Measurements from ENCODE around the gene ADCY2.

ADCY2 gene

DNA sequence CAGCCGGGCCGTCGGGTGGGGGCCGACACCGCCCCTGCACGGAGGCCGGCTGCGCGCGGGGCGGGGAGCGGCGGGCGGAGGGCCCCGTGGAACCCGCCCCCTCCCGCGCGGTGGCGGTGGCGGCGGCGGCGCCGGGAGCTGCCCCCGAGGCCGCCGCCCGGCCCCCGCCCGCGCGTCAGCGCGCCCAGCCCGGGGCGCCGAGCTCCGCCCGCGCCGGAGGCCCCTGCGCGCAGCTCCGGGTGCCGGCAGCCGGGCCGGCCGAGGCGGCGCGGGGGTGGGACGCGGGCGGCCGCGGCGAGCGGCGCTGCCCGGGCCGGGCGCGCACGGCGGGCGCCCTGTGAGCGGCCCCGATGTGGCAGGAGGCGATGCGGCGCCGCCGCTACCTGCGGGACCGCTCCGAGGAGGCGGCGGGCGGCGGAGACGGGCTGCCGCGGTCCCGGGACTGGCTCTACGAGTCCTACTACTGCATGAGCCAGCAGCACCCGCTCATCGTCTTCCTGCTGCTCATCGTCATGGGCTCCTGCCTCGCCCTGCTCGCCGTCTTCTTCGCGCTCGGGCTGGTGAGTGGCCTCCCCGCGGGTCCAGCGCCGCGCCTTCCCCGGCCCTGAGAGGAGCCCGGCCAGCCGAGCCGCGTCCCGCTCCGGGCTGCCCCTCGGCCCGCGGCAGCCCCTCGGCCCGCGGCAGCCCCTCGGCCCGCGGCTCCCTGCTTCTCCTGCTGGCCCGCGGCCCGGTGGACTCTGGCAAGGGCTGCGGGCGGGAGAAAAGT, at the start of gene ADCY2:
TSS of gene ADCY2 (plus strand) at position 192 of the 766 bp plus-strand sequence. CDS start at position 351, 159 bp downstream.
- DNase-seq (ENCODE audit: low read depth): no peak

DNA sequence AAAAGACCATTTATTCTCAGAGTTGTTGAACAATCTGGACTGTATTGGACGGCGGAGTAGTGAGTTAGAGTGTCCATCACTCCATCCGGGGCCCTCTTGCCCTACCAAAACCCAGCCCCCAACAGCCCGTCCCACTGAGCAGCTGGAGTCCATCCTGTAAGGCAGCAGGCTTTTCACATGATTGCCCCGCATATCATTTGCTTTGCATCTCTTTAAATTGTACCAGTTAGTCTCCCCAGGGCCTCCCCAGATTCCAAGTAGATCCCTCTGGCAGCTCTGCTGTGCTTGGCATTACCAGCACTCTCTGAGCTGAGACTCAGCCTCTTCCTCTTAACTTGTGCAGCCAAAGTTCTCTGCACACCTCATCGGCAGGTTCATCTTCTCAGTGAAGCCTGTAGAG, 48.6 kb upstream of the ADCY2 start:
- no peak for DNase-seq (ENCODE audit: low read depth)

DNA sequence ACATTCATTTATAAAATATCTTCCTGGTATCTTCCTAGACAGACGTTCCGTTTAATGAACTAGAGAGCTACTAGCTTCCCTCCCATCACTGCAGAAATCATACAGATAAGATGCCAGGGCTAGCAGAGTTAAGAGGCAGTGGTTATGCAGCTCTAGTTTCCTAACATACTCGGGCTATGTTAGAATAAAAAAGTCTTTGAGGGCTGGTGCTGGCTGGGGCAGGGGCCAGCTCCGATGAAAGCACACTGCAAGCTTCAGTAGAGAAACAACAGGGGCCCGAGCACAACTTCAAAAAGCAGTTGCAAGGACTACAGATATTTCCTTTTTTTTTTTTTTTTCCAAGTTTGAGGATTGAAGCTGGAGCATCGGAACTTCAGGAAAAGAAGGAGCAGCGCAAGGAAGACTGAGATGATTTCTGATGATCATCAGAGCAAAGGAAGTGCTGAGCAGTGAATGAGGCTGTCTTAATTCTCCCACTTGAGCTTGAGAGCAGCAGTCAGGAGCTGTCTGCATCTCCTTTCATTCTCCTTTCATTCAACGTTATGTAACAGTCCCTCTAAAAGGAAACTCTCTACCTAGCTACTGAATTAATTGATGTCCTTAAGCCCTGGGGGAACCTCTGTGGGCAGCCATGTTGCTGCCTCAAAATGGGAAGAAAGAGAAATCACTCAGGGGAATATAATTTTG, 47.6 kb upstream of the ADCY2 start:
- DNase-seq (ENCODE audit: low read depth): no peak

DNA sequence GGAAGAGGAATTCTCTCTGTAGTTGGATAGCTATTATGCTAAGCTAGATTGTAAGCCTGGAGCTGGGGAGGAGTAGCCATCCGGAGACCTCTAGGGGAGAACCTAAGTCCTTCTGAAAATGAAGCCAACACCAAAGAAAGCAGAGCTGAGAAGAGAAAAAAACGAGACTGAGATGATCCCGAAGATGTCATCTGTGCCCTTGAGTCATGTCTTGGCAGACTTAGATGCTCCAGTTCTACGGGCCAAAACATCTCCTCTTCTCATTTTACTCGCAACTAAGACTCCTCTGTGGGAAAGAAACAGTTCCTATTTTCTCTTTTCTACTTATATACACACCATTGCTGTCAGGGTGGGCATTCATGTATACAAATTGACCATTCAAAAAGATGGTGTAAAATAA, 34.3 kb upstream of the ADCY2 start:
- DNase-seq (ENCODE audit: low read depth): no peak

DNA sequence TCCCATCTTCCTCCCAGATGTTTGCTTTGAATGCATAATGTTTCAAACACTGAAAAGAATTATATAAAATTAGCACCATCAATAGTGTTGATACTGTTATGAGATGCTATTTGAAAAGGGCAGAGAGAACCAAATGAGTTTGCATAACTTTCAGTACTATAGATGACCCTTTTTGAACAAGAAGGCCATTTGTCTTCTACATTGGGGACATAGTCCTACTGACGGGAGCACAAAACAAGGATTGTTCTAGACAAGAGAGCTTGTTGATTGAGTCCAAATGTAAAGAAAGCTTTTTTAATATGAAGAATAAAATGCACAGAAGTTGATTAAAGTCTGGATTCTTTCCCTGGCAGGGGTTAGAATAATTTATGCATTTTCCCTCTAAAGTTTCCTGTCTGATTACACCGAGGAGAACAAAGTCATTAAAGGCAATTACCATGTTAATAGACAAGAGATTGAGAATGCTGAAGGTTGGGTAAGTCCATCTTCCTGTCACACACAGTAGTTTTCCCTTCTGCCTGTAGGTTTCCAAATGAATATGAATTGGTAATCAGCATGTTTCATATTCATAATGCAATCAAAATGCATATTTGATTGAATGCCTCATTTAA, 32.8 kb upstream of the ADCY2 start:
- no peak for DNase-seq (ENCODE audit: low read depth)

DNA sequence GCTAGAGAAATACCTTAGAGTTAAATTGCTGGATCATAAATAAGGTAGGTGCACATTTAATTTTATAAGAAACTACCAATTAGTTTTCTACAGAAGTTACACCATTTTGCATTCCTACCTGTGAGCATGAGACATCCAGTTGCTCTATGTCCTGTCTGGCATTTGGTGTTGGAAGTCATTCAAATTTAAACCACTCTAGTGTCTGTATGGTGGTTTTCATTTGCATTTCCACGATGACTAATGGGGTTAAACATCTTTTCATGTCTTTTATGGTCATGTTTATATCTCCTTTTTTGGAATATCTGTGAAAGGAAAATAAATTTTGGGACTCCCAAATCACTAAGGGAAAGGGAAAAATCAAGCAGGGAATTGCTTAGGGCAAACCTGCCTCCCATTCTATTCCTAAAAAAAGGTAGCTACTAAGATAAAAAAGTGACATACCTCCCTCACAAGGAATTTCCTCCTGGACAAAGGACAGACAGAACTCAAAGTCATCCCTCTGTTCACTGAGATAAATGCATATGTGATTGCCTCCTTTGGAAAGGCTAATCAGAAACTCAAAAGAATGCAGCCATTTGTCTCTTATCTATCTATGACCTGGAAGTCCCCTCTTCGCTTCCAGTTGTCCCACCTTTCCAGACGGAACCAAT, 31.6 kb upstream of the ADCY2 start:
- no peak for DNase-seq (ENCODE audit: low read depth)

DNA sequence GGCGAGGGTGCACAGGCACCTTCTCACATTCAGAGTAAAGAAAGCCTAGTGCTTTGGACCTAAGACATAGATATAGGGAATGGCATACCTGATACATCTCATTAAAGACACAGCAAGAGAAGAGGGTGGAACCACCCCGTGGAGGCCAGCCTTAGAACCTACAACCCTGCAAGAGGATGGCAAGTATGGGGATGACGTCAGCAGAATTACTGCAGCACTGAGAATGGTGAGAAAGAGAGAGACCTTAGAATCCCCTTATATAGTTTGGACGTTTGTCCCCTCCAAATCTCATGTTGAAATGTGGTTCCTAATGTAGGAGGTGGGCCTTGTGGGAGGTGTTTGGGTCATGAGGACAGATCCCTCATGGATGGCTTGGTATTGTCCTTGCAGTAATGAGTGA, 28.2 kb upstream of the ADCY2 start:
- no peak for DNase-seq (ENCODE audit: low read depth)

DNA sequence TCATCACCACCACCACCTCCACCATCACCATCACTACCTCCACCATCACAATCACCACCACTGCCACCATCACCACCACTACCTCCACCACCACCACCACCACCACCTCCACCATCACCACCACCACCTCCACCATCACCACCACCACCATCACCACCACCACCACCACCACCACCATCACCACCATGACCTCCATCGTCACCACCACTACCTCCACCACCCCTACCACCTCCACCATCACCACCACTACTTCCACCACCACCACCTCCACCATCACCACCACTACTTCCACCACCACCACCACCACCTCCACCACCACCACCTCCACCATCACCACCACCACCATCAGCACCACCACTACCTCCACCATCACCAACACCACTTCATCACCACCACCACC, 23.5 kb upstream of the ADCY2 start:
- no peak for DNase-seq (ENCODE audit: low read depth)

DNA sequence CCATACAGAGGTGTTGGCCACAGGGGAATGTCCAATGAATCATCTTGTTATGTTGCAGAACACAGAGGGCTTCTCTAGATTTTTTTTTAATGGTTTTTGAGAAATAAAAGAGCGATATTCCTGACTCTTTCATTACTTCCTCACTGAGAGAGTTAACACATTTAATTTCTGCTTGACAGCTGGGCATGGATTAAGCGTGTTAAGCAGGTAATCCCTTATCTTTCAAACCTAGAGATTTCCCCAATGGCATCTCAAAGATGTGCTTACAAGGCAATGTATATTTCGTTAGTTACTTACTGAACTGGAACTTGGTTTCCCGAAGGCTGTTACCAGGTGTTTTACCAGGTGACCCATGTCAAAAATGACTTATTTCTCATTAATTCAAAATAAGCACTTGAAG, 21.8 kb upstream of the ADCY2 start:
- no peak for DNase-seq (ENCODE audit: low read depth)

DNA sequence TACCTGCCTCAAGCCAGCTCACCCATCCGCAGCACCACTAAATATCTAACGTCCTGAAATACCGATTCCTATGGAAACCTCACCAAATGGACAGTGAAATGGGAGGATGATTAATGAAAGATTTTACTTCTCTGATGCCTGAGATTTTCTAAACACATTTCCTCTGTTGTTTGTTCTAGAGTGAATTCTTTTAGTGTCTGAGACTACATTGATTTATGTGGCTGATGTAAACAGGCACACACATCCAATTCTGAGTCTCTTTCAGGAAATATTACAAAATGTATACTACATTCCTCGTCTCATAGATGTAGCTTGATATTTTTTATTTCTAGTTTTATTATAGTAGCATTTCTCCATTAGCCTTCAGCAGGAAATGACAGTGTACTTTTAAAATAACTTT, 20.5 kb upstream of the ADCY2 start:
- DNase-seq (ENCODE audit: low read depth): no peak

DNA sequence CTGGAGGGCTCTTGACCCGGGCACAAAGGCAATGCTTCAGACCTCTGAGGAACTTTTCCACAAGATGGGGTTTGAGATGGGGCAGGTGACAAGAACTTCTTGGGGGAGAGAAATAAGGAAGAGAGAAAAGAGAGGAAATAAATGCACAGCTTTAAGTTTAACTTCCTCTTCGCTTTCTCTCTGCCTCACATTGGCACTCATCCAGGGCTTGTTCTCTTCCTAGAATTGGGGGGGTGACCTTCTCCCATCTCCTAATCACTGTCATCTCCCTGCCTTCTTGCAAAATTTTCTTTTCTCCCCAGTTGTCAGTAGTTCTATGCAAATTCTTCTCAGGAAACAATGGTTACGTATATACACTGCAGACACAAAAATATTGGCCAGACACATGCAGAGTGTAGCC, 19.1 kb upstream of the ADCY2 start:
- DNase-seq (ENCODE audit: low read depth): no peak

DNA sequence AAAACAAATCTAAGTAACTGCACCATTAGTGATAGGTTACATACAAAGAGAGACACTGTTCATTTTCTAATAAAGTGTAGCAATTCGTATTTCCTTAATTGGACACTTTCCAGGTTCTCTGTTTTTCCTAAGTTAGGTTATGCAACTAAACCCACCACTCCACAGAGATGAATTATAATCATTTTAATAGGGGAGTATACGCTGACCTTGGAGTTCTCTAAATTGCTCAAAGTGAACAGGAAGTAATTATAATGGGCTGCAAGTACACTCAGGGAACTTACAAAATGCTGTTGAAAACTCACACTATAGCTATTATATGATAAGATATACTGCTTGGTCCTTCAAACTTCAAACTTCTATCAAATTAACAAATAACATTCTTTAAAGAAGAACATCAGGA, 18.2 kb upstream of the ADCY2 start:
- no peak for DNase-seq (ENCODE audit: low read depth)

DNA sequence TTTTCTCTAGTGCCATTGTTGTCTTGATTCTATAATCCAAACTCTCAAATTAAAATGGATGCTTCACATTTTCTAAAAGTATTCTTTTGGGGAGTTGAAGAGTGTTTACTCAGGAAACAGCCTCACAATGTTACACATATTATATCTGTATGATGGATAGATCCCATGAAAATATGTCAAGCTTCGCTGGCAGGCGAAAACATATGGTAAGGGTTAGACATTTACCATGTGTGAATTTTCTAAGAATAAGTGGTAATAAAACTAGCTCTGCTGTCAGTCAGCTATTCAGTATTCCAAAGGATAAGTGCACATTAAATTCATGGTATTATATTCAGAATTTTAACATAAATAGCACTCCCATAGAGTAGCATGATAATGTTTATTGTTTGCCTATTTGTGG, 13.3 kb upstream of the ADCY2 start:
- DNase-seq (ENCODE audit: low read depth): no peak

DNA sequence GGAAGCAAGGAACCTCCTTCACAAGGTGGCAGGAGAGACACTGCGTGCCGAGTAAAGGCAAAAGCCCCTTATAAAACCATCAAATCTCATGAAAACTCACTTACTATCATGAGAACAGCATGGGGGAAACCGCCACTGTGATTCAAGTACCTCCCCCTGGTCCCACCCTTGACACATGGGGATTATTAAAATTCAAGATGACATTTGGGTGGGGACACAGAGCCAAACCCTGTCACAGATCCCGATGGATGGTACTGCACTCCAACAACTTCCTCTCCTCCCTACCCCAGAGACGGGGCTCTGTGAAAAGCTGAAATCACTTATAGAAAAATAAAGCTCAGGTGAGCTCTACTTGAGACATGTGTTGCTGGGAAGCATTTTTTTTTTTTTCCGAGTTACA, 10.3 kb upstream of the ADCY2 start:
- DNase-seq (ENCODE audit: low read depth): no peak

DNA sequence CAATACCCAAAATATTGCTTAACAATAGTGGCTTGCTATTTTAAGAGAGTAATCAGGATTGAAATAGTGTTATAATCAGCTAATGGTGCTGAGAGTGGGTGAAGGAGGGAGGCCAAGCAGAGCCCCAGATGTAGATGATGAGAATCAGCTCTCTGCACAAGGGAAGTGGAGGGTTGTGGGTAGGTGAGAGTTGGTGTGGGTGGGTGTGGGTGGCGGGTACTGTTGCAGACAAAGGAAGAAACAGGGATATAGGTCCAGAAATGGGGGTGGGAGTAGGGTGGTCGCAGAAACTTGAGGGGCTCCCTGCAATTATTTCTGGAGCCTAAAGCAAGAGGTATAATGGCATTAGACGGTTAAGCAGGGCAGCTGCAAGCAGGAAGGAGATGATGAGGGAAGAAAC, 7.4 kb upstream of the ADCY2 start:
- DNase-seq (ENCODE audit: low read depth): no peak

DNA sequence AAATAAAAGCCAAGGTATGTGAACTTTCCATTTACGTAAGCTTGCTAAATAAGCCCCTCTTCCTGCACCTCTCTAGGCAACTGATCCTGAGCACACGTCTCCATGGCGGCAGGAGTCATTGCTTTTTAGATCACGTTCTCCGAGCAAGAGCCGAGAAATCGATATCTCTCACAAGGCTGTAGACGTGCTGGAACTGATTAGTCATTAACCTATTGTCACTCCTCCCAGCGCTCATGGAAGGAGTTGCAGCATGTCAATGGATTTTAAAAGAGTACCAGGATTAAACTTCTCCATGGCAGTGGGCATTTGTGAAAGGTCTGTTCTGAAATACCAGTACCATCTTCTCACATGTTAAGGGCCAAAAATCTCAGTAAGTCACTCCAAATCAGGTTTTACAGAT, 4.7 kb upstream of the ADCY2 start:
- no peak for DNase-seq (ENCODE audit: low read depth)

DNA sequence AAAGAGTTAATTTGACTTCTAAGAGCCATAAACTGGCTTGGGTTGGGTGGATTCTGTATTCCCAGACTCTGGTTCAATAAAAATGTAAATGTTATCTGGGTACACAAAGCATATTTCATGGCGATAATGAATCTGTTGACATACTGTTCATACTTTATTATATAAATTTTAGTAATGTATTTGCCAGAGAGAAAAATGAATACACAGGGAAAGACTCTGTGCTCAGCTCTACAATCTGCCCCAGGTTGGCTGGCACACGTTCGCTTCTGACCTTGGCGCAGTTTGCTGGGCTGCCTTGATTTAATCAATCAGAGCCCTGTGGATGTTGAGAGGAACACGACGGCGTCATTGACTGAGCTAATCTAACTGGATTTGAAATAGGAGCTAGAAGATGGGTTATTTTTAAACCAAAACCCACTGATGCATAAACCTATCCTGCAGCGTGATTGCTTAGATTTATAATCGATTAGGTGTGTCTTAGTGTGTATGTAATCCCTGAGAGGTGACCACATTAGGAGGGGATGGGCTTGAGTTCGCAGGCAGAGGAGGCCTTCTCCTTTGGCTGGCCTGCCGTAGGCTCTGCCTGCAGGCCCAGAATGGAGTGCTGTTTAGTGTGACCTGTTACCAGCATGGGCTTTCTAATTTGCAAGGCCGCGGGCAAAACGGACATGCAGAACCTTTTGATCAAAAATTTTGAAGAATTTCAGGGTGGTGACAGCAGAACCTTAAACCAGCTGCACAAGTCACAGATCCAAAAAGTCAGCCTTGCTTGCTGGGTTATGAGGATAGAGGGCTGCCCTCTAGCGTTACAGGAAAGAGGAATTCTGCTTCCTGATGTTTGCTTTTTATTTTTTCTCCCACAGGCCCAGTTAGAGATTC, 3.9 kb upstream of the ADCY2 start:
- DNase-seq (ENCODE audit: low read depth): no peak

DNA sequence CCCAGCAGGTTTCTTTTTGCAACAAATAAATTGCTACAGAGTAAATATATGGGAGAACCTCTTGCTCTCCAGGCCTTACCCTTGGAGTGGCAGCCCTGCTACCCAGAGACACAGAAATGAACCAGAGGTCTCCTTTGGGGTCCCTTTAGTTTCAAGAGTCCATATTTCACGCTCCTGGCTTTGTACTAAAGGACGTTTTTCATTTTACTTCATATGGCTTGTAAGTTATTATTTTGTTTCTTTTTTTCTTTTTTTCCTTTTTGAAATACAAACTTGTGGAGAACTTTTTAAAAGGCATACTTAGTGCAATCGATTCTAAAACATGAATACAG, 3.3 kb upstream of the ADCY2 start:
- DNase-seq (ENCODE audit: low read depth): no peak

DNA sequence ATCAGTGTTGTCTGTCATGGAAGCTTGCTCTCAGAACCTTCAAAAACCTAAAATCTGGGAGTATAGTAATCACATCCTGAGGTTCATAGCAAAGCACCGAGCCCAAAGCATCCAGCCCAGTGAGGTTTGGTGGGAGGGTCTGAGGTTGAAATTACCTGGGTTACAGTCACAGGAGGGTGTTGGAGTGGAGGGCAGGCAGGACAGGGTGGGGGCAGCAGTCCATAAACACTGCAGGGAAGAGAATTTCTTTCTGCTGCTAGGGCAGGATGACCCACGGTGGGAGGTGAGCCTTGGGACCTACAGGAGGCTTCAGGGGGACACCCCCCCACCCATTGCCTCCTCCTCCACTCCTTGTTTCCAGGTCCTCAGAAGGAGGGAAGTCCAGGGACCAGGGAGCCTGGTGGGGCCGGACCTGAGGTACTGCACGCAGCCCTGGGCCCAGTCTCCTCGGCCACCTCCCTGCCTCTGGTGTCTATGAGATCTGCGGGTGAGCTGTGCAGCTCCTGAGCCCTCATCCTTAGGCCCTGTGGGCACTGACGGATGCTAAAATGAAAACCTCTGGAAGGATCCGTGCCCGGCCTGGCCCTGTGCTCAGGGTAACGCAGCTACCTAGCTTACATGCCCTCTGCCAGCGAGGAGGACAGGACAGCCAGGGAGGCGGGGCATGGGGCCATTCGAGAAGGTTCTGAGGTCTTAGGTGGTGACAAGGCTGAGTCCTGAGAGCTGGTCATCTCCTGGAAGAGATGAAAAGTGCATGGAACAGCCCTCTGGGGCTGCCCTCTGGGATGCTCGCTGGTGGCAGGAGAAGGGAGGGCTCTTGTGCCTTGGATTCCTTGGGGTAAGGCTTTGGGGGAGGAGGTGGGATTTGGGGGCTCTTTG, 1.8 kb upstream of the ADCY2 start:
- no peak for DNase-seq (ENCODE audit: low read depth)

DNA sequence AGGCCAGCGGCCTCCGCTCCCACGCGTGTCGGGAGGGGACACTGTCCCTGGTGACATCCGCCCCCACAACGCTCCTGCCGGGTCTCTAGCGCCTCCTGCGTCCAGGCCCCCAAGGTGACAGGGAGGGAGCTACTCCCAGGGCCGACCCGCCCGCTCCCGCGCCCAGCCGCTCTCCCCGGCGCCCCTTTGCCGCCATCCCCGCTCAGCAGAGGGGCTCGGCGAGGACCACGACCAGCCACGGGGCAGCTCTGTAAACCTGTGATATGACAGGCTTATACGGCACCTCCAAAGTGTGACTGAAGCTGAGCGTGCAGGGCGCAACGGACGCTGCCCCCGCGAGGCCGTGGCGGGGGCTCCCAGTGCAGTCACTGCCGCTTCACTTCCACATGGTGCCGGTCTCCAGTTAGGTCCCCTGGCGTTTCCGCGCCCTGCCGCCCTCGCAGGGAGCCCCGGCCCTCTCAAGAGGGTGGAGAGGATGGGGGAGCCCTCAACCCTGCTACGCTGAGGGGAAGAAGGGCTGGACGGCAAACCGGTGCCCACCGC, 978 bp upstream of the ADCY2 start:
- no peak for DNase-seq (ENCODE audit: low read depth)

DNA sequence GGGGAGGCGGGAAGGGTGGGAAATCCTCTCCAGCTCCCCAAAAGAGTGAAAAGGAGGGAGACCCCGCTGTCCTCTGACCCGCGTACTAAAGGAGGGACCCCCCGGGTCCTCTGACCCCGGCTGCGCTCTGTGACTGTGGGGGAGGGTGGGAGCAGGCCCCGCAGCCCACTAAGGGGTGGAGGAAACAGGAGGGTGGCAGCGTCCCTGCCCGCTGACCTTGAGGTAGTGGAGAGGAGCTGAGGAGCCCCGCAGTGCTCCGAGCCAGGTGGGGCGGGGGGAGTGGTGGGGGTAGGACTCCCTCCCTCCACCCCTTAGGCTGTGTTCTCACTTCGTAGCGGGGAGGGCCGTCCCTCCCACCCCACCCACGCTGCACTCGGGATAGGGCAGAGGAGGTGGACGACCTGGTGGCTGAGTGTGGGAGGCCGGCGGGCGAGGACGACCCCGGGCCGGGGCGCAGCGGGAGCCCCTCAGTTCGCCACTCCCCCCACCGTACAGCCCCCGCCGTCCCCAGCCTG, 449 bp upstream of the ADCY2 start:
- no peak for DNase-seq (ENCODE audit: low read depth)

All from ELR (cell line).